ENCODE data around the gene FCRL3.

- TF ChIP-seq CREB1 (IDR thresholded peaks at IDR 0.05) = no peak
- no peak for TF ChIP-seq BCL11A (IDR thresholded peaks at IDR 0.05; ENCODE audit: low read depth in 2 of 2, low read length in 2 of 2)
- no peak for TF ChIP-seq CTCF (IDR thresholded peaks at IDR 0.05; ENCODE audit: control extremely low read depth in 1 of 3, insufficient read depth in 1 of 3, low read depth in 1 of 3, low read length in 3 of 3)
- TF ChIP-seq MAFK (IDR thresholded peaks at IDR 0.05; ENCODE audit: low read depth, low read length) = no peak
- no peak for TF ChIP-seq NANOG (IDR thresholded peaks at IDR 0.05; ENCODE audit: insufficient read depth, low read depth, low read length, poor library complexity, severe bottlenecking)
- no peak for TF ChIP-seq POLR2A (IDR thresholded peaks at IDR 0.05; ENCODE audit: control extremely low read depth in 1 of 2, low read depth in 2 of 2, low read length in 2 of 2)
- no peak for TF ChIP-seq JUND (IDR thresholded peaks at IDR 0.05; ENCODE audit: low read length)
- TF ChIP-seq EZH2 (IDR thresholded peaks at IDR 0.05; ENCODE audit: low read depth, low read length, severe bottlenecking) = no peak
- no peak for TF ChIP-seq JUN (IDR thresholded peaks at IDR 0.05; ENCODE audit: low read depth, low read length)
- no peak for TF ChIP-seq FOSL1 (IDR thresholded peaks at IDR 0.05; ENCODE audit: insufficient read depth, low read depth, low read length)
- no peak for TF ChIP-seq GTF2F1 (IDR thresholded peaks at IDR 0.05; ENCODE audit: borderline replicate concordance, low read depth, low read length)
Measured at GRCh38 chr1:157682710-157683437, 17.7 kb downstream of the FCRL3 start.
